Measurements from ENCODE around the gene IFFO2. TPM values are rescaled to one million over a fixed set of nuclear protein-coding genes. Genes with fewer than 3 reads are reported as not detected.

The IFFO2 gene
- total RNA-seq, 1 donor: 3.3 TPM

GRCh38 chr1:18989176-18989799, 32.8 kb upstream of the IFFO2 start:
- no peak for DNase-seq (ENCODE audit: low read depth)
- TF ChIP-seq CTCF (IDR thresholded peaks at IDR 0.05; ENCODE audit: insufficient read depth, low read length): no peak
- no peak overlapping the region for H3K4me3 ChIP-seq (ENCODE audit: low read depth, low read length)

DNA sequence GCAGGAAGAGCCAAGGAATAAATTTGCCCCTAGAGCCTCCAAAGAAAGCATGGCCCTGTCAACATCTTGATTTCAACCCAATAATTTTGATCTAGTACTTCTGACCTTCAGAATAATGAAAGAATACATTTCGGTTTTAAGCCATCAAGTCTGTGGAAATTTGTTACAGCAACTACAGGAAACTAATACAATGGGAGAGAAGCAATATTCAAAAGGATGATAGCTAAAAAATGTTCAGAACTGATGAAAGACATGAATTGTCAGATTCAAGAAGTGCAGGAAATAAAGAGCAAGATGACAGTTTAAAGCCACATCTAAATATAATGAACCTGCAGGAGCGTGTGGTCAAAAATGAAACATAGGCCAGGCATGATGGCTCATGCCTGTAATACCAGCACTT, 24.8 kb upstream of the IFFO2 start:
- no peak for TF ChIP-seq CTCF (IDR thresholded peaks at IDR 0.05; ENCODE audit: insufficient read depth, low read length)
- H3K4me3 ChIP-seq (ENCODE audit: low read depth, low read length): no peak overlapping the region
- no peak for DNase-seq (ENCODE audit: low read depth)

- DNase-seq (ENCODE audit: low read depth): no peak
- H3K4me3 ChIP-seq (ENCODE audit: low read depth, low read length): no peak overlapping the region
- no peak for TF ChIP-seq CTCF (IDR thresholded peaks at IDR 0.05; ENCODE audit: insufficient read depth, low read length)
Observed at GRCh38 chr1:18978706-18979105, 22.2 kb upstream of the IFFO2 start.

DNA sequence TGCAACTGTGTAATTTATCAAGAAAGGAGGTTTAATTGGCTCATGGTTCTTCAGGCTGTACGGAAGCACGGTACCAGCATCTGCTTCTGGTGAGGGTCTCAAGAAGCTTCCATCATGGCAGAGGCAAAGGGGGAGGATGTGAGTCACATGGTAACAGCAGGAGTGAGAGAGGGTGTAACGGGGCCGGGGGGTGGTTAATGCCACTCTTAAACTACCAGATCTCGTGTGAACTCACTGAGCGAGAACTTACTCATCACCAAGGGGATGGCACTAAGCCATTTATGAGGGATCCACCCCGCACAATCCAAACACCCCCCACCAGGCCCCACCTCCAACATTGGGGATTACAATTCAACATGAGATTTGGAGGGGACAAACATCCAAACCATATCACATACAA, 21.0 kb upstream of the IFFO2 start:
- no peak for DNase-seq (ENCODE audit: low read depth)
- H3K4me3 ChIP-seq (ENCODE audit: low read depth, low read length): no peak overlapping the region
- no peak for TF ChIP-seq CTCF (IDR thresholded peaks at IDR 0.05; ENCODE audit: insufficient read depth, low read length)

DNA sequence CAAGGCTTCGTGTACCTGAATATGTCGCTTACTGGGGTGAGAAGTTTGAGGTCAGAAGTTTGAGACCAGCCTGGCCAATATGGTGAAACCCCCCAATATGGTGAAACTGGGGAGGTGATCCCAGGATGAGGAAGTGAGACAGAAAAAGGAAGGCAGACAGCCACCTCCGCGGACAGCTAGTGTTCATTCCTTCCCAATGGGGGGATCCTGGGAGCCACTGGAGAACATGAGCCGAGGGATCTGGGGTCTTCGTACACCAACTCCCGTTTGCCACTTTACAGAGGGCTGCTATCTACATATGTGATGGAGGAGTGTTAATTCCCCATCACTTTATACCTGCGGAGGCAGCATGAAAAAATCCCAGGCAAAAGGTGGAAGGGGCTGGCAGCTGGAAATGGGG, 19.6 kb upstream of the IFFO2 start:
- no peak for TF ChIP-seq CTCF (IDR thresholded peaks at IDR 0.05; ENCODE audit: insufficient read depth, low read length)
- DNase-seq (ENCODE audit: low read depth): no peak
- H3K4me3 ChIP-seq (ENCODE audit: low read depth, low read length): no peak overlapping the region

- TF ChIP-seq CTCF (IDR thresholded peaks at IDR 0.05; ENCODE audit: insufficient read depth, low read length): no peak
- no peak overlapping the region for H3K4me3 ChIP-seq (ENCODE audit: low read depth, low read length)
- DNase-seq (ENCODE audit: low read depth): no peak
Observed at GRCh38 chr1:18974606-18975005, 18.1 kb upstream of the IFFO2 start.

DNA sequence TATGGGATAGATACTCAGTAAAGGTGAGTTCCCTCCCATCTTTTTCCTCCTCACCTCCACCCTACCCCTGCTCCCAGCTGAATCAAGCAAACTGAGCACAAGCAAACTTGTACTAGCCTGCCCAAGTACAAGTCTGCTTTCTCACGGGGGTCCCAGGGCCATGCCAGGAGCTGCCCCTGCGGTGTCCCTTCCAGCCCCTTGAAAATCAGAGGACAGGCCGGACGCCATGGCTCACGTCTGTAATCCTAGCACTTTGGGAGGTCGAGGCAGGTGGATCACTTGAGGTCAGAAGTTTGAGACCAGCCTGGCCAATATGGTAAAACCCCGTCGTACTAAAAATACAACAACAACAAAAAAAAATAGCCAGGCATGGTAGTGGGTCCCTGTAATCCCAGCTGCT, 17.5 kb upstream of the IFFO2 start:
- no peak overlapping the region for H3K4me3 ChIP-seq (ENCODE audit: low read depth, low read length)
- TF ChIP-seq CTCF (IDR thresholded peaks at IDR 0.05; ENCODE audit: insufficient read depth, low read length): no peak
- DNase-seq (ENCODE audit: low read depth): no peak
